Ascending aorta (tissue), 2 donors: ENCODE data around the gene CD300C. TPM values are rescaled to one million over a fixed set of nuclear protein-coding genes. Genes with fewer than 3 reads are reported as not detected.
"Not testable (repeated sequence)": the region's sequence is repeated elsewhere in the genome, so short reads cannot be mapped to it uniquely, and the experiment has no call there.

ENCODE experiments used
- DNase-seq, 2 donors: peaks; one replicate each; pipeline ENCODE4 v3.0.0-alpha.2; 2019; ENCODE audit warnings: low spot score in 2 of 2
- H3K27ac ChIP-seq, 2 donors: fragments of 200-600 bp; sonication (generic); one replicate each; pipeline ENCODE4 v1.5.1; 2016 to 2017; ENCODE audit warnings: mild to moderate bottlenecking in 1 of 2
- H3K27me3 ChIP-seq: fragments of 200-600 bp; sonication (generic); one replicate; pipeline ENCODE4 v1.5.1; 2017
- H3K36me3 ChIP-seq, 2 donors: fragments of 200-600 bp; sonication (generic); one replicate each; pipeline ENCODE4 v1.5.1; 2016
- H3K4me1 ChIP-seq, 2 donors: fragments of 200-600 bp; sonication (generic); one replicate each; pipeline ENCODE4 v1.5.1; 2016 to 2017; ENCODE audit warnings: mild to moderate bottlenecking in 1 of 2
- H3K4me3 ChIP-seq, 2 donors: fragments of 200-600 bp; sonication (generic); one replicate each; pipeline ENCODE4 v1.5.1; 2016 to 2017; ENCODE audit warnings: mild to moderate bottlenecking in 1 of 2
- H3K9me3 ChIP-seq, 2 donors: fragments of 200-600 bp; sonication (generic); one replicate each; pipeline ENCODE4 v1.5.1; 2016
- intact Hi-C: fragments of 100-400 bp; cut with DNase I; formaldehyde crosslinking; loops from one replicate; pipeline ENCODE4 v1.15.1; 2023
- total RNA-seq: library from RNA; depleted of rRNA; stranded (reverse); fragments of >200 nt; gene quantifications from one replicate; pipeline ENCODE4 v1.1.0, GENCODE V29; 2016
- TF ChIP-seq, protein P1 (sequence below), 3 experiments: fragments of 200-600 bp in 2 of 3; fragments of 450-650 bp in 1 of 3; sonication (generic) in 2 of 3; IDR thresholded peaks; one replicate each; pipeline ENCODE4 v1.5.1; 2016 to 2019; ENCODE audit warnings: antibody characterized with exemption in 3 of 3, mild to moderate bottlenecking in 1 of 3, moderate library complexity in 1 of 3

Gene CD300C
- total RNA-seq, 1 donor from 2014 or later = not detected

GRCh38 chr17:74584292-74585060, 38.6 kb upstream of the CD300C start:
- no peaks in the 10 kb centered on the region for H3K36me3 ChIP-seq
- H3K27ac ChIP-seq = no peak overlapping the region
- no peak for DNase-seq
- no peaks in the 10 kb centered on the region for H3K27me3 ChIP-seq
- H3K4me3 ChIP-seq = no peak overlapping the region
- H3K4me1 ChIP-seq = no peaks in the 10 kb centered on the region
- TF ChIP-seq, protein P1, sequence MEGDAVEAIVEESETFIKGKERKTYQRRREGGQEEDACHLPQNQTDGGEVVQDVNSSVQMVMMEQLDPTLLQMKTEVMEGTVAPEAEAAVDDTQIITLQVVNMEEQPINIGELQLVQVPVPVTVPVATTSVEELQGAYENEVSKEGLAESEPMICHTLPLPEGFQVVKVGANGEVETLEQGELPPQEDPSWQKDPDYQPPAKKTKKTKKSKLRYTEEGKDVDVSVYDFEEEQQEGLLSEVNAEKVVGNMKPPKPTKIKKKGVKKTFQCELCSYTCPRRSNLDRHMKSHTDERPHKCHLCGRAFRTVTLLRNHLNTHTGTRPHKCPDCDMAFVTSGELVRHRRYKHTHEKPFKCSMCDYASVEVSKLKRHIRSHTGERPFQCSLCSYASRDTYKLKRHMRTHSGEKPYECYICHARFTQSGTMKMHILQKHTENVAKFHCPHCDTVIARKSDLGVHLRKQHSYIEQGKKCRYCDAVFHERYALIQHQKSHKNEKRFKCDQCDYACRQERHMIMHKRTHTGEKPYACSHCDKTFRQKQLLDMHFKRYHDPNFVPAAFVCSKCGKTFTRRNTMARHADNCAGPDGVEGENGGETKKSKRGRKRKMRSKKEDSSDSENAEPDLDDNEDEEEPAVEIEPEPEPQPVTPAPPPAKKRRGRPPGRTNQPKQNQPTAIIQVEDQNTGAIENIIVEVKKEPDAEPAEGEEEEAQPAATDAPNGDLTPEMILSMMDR (IDR thresholded peaks at IDR 0.05) = no peak
- H3K9me3 ChIP-seq = no peaks in the 10 kb centered on the region
- intact Hi-C loops = no loop called here

- no peaks in the 10 kb centered on the region for H3K9me3 ChIP-seq
- H3K4me3 ChIP-seq = no peak overlapping the region
- DNase-seq = no peak
- H3K36me3 ChIP-seq = no peaks in the 10 kb centered on the region
- H3K27ac ChIP-seq = no peak overlapping the region
- TF ChIP-seq, protein P1 (IDR thresholded peaks at IDR 0.05) = no peak
- intact Hi-C loops = no loop called here
- no peaks in the 10 kb centered on the region for H3K27me3 ChIP-seq
- H3K4me1 ChIP-seq = no peaks in the 10 kb centered on the region
These were observed 36.7 kb upstream of the CD300C start for GRCh38 chr17:74582633-74583032.

GRCh38 chr17:74579900-74580299, 34.0 kb upstream of the CD300C start:
- Histone ChIP-seq H3K4me3 (no peak overlapping the region), H3K36me3 (no peaks in the 10 kb centered on the region), H3K27ac (no peak overlapping the region), H3K27me3 (no peaks in the 10 kb centered on the region), H3K4me1 (no peaks in the 10 kb centered on the region), H3K9me3 (no peaks in the 10 kb centered on the region)
- TF ChIP-seq, protein P1 (IDR thresholded peaks at IDR 0.05) = no peak
- intact Hi-C loops = no loop called here
- no peak for DNase-seq

GRCh38 chr17:74578979-74579378, 33.1 kb upstream of the CD300C start:
- Histone ChIP-seq H3K4me3 (no peak overlapping the region), H3K9me3 (no peaks in the 10 kb centered on the region), H3K36me3 (no peaks in the 10 kb centered on the region), H3K27ac (no peak overlapping the region), H3K27me3 (no peaks in the 10 kb centered on the region), H3K4me1 (no peaks in the 10 kb centered on the region)
- TF ChIP-seq, protein P1 (IDR thresholded peaks at IDR 0.05) = no peak
- intact Hi-C loops = no loop called here
- no peak for DNase-seq

- TF ChIP-seq, protein P1 (IDR thresholded peaks at IDR 0.05) = no peak
- no peak for DNase-seq
- Histone ChIP-seq H3K36me3 (no peaks in the 10 kb centered on the region), H3K27ac (no peak overlapping the region), H3K9me3 (no peaks in the 10 kb centered on the region), H3K4me1 (no peaks in the 10 kb centered on the region), H3K27me3 (no peaks in the 10 kb centered on the region), H3K4me3 (no peak overlapping the region)
- intact Hi-C loops = no loop called here
These were observed 28.7 kb upstream of the CD300C start for GRCh38 chr17:74574489-74575142.

DNA sequence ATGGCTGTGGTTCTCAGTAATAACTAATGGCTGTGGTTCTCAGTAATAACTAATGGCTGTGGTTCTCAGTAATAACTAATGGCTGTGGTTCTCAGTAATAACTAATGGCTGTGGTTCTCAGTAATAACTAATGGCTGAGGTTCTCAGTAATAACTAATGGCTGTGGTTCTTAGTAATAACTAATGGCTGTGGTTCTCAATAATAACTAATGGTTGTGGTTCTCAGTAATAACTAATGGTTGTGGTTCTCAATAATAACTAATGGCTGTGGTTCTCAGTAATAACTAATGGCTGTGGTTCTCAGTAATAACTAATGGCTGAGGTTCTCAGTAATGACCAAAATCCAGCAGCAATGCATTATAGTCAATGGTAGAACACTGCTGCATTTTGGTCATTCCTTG, 27.7 kb upstream of the CD300C start:
- intact Hi-C loops, H3K27me3 ChIP-seq, H3K4me1 ChIP-seq, DNase-seq, H3K4me3 ChIP-seq, H3K9me3 ChIP-seq, H3K27ac ChIP-seq, H3K36me3 ChIP-seq: not testable (repeated sequence)
